ENCODE measurements around the gene PACSIN1.

PACSIN1 gene

GRCh38 chr6:34544776-34545471 lies 79.0 kb downstream of the PACSIN1 start:
- DNase-seq (ENCODE audit: low read depth in 2 of 2) = no peak

GRCh38 chr6:34546551-34547321 lies 80.9 kb downstream of the PACSIN1 start:
- no peak for DNase-seq (ENCODE audit: low read depth in 2 of 2)

- no peak for DNase-seq (ENCODE audit: low read depth in 2 of 2)
Measured at GRCh38 chr6:34547701-34548644, 82.1 kb downstream of the PACSIN1 start.

GRCh38 chr6:34549026-34549803 lies 83.3 kb downstream of the PACSIN1 start:
- DNase-seq (ENCODE audit: low read depth in 2 of 2) = no peak

- no peak for DNase-seq (ENCODE audit: low read depth in 2 of 2)
Measured at GRCh38 chr6:34549804-34550202, 83.9 kb downstream of the PACSIN1 start.

GRCh38 chr6:34551720-34552119 lies 85.8 kb downstream of the PACSIN1 start:
- no peak for DNase-seq (ENCODE audit: low read depth in 2 of 2)

GRCh38 chr6:34552620-34553019 lies 86.7 kb downstream of the PACSIN1 start:
- no peak for DNase-seq (ENCODE audit: low read depth in 2 of 2)

- DNase-seq (ENCODE audit: low read depth in 2 of 2) = no peak
Measured at GRCh38 chr6:34553146-34553545, 87.3 kb downstream of the PACSIN1 start.

GRCh38 chr6:34553750-34554149 lies 87.9 kb downstream of the PACSIN1 start:
- DNase-seq (ENCODE audit: low read depth in 2 of 2) = no peak

- DNase-seq (ENCODE audit: low read depth in 2 of 2) = no peak
Measured at GRCh38 chr6:34554291-34555006, 88.6 kb downstream of the PACSIN1 start.

- no peak for DNase-seq (ENCODE audit: low read depth in 2 of 2)
Measured at GRCh38 chr6:34555007-34555322, 89.1 kb downstream of the PACSIN1 start.

- no peak for DNase-seq (ENCODE audit: low read depth in 2 of 2)
Measured at GRCh38 chr6:34555328-34555727, 89.5 kb downstream of the PACSIN1 start.

GRCh38 chr6:34556031-34556471 lies 90.2 kb downstream of the PACSIN1 start, which contains the start of gene SPDEF:
Gene SPDEF, minus strand, starts transcription at chr6:34556329. Its CDS starts 11,874 bp downstream, at chr6:34544455.
- no peak for DNase-seq (ENCODE audit: low read depth in 2 of 2)

GRCh38 chr6:34556493-34556892 lies 90.6 kb downstream of the PACSIN1 start:
- no peak for DNase-seq (ENCODE audit: low read depth in 2 of 2)

GRCh38 chr6:34557228-34557627 lies 91.4 kb downstream of the PACSIN1 start:
- no peak for DNase-seq (ENCODE audit: low read depth in 2 of 2)

- DNase-seq (ENCODE audit: low read depth in 2 of 2) = no peak
Measured at GRCh38 chr6:34558172-34558714, 92.4 kb downstream of the PACSIN1 start.

- DNase-seq (ENCODE audit: low read depth in 2 of 2) = no peak
Measured at GRCh38 chr6:34559651-34560365, 93.9 kb downstream of the PACSIN1 start.

- no peak for DNase-seq (ENCODE audit: low read depth in 2 of 2)
Measured at GRCh38 chr6:34560366-34561226, 94.7 kb downstream of the PACSIN1 start.

GRCh38 chr6:34561227-34561530 lies 95.3 kb downstream of the PACSIN1 start:
- no peak for DNase-seq (ENCODE audit: low read depth in 2 of 2)
